LoVo (cell line): ENCODE measurements around the gene TDRD10.
A peak's percentile ranks its signal among the peaks of the same experiment; 100 is the strongest.
"Not testable (repeated sequence)": the region's sequence is repeated elsewhere in the genome, so short reads cannot be mapped to it uniquely, and the experiment has no call there.

ENCODE experiments used
- DNase-seq: peaks from one replicate; pipeline ENCODE4 v3.0.0-alpha.2; 2016; ENCODE audit warnings: low spot score

Gene TDRD10

DNA sequence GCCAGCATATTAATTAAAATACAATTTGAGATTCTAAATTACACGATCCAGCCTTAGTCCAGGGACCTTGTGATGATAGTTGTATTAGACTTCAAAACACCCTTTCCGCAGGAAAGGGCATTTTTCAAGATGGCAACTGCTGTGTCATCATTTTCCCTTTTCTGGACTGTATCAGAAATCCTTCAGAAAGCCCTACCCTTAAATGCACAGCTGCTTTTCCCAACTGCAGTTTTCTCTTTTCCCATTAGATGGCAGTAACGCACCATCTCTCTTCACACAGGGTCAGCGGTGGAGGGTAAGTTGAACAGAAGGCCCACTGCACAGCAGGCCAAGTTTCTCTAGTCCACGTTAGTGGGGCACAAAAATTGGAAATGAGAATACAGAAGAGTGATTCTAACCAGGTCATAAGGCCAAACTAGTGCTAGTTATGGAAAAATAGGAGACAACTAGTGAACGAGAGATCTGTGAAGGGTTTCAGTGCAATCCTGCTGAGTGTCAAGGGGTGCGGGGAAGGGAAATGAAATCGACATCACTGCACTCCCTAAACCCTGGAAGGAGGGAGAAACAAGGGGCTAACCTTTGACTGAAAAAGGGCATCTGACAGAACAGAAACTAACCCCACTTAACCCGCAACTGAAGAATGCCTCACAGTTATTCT, 22.1 kb upstream of the TDRD10 start:
- peak; percentile 77 for DNase-seq

DNA sequence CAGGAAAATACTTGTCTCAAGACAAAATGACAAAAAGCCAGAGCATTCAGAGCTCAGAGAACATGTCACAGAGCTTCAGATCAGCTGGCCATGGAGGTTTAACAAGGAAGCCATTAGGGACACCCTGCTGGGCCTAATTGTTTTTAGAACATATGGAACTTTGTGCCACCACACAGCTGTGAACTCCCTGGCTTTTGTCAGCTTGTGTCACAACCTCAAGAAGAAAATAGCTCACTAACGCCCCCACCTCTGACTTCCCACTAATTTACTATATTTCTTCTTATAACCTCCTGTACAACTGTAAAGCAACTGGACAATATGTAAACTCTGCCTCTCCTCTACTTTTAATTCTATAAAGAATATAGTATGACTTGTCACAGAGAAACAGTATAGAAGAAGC, 21.0 kb upstream of the TDRD10 start:
- DNase-seq: no peak

DNA sequence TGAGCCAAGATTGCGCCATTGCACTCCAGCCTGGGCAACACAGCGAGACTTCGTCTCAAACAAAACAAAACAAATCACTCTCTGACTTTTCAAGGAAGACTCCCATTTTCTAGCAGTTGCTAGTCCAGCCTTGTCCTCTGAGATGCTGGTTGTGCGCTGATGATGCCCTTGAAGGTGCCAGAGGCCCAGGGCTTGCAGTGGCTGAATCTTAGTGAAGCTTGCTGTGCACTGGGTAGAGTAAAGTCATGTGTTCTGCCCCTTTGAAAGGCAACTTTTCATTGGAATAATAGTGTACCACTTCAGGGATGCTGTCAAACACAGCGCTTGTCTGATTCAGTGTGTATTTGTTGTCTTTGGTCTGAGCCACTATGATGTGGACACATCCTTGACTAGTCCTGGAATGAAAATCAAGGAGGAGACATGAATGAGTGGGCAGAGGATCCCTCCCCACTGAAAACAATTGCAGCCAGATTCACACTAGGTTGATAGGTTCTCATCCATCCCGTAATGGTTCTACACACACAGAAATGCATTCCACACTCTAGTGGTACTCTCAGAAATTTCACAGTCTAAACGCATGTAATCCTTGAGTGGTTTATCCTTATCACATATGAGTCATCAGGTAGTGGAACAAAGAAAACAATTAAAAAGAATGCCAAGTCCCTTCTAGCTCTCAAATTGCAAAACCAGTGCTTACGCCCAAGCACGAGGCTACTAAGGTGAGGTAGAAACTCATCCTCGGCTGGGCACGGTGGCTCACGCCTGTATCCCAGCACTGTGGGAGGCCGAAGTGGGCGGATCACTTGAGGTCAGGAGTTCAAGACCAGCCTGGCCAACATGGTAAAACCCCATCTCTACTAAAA, 17.8 kb upstream of the TDRD10 start:
- peak; percentile 70 for DNase-seq

DNA sequence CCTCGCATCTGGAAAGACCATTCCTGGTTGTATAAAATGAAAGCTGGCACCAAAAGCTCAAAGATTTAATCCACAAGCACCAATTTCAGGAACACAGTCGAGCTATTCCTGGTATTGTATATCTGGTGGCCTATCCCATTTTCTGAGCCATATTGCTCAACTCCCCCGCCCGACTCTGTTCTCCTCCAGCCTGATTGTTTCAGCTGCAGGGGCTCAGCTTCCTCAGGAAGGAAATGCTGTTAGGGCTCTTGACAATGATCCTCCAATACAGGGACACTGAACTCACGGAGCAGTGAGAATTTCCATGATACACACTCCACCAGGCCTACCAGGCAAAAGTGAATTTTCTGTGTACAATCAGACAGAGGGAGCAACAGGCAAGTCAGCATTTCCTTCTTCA, 16.9 kb upstream of the TDRD10 start:
- DNase-seq: no peak

DNA sequence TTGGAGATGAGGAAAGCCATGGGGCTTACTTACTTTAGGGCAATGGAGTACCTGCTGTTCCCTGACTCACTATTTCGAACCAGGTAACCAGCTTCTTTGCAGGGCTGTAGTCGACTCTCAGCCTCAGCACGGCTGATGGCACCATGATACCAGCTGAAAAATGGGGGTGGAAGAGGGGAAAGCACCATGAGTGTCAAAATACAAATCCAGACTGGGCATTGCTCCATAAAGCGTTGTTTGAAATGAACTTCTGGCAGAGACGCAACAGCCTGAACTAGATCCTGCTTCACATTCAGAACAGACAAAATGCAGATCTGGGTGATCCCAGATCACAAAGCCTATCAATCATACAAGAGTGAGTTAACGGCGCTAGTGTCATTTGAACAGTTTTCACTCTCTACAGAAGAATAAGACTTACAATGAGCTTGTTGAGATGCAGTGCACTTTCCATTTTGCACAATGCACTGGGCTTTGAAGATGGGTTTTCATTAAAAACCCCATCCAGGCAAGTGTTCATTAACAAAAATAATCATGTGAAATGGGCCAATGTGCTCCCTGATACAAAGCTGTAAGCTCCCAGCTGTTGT, 16.0 kb upstream of the TDRD10 start:
- no peak for DNase-seq

DNA sequence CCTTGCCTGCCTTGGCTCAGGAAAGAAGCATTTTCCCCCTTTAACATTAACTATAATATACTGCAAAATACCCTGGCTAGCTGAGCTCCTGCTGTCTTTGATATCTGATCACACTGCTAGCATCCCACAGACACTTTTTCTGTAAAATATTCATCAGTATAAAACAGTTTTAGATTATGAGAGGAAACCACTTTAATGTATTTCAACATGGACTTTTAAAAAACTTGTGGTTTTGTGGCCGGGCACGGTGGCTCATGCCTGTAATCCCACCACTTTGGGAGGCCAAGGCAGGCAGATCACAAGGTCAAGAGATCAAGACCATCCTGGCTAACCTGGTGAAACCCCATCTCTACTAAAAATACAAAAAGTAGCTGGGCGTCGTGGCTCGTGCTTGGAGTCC, 15.3 kb upstream of the TDRD10 start:
- DNase-seq: not testable (repeated sequence)

DNA sequence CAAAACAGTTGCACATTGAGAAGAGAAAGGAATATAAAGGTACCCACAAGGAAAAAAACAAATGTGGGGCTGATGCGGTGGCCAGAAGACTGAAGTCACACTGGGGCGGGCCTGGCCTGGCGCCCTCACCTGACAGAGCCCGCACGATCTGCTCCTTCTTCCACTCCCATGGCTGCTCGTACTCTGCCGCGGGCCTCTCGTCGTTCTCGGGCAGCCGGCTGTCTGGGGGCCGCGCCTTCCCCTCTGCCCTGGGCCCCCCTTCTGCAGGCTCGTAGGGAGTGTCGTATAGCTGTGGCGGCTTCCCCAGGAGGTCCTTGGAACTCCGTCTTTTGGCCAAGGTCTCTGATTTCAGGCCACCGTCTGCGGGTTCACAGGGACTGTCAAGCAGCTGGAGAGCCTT, 13.1 kb upstream of the TDRD10 start:
- no peak for DNase-seq

DNA sequence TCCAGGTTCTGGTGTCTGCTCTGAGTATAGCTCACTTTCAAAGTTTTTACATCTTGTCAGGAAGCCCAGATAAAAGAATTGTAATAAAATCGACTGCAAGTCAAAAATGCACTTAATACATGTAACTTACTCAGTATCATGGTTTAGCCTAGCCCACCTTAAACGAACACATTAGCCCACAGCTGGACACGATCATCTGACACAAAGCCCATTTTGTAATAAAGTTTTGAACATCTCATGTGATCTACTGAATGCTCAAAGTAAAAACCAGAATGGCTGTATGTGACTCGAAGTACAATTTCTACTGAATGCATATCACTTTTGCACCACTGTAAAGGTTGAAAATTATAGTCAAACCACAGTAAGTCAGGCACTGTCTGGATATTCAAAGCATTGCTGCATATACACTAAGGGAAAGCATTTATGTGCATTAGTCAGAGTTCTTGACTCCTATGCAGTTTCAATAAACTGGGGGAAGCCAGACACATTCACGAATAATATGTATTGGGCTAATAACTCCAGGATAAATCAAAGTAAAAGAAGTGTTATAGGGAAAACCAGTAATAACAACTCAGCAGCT, 12.2 kb upstream of the TDRD10 start:
- DNase-seq: no peak

DNA sequence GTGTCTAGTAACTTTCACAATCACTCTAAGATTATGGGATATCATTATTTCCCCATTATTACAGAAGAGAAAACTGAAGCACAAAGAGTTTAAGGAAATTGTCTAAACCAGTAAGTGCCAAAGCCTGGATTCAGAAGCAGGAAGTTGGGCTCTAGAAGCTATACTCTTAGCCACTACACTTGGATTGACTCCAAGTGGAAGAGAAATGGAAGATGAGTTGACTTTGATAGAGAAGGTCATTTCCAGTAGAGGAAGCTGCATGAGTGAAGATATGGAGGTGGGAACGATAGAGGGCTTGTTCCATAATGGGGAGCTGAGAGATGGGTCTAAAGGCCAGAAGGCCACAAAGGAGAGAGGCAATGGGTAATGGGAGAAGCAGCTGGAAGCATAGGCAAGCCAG, 11.7 kb upstream of the TDRD10 start:
- no peak for DNase-seq

DNA sequence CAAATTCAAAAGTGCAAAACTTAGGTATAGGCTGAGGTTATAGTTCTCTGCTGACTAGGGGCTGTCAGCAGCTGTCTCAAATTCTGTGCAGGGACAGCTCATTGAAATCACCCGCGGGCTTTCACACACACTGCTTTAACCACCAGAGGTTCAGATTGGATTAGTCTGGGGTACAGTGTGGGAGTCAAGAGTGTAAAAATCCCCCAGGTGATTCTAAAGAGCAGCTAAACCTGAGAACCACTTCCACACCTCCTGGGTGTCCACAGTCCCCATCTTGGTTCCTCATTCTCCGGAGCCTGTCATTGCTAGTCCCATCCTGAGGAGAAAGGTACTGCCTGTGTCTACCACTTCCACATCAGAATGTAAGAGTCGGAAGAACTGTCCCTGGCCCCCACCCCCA, 9.9 kb upstream of the TDRD10 start:
- DNase-seq: no peak

DNA sequence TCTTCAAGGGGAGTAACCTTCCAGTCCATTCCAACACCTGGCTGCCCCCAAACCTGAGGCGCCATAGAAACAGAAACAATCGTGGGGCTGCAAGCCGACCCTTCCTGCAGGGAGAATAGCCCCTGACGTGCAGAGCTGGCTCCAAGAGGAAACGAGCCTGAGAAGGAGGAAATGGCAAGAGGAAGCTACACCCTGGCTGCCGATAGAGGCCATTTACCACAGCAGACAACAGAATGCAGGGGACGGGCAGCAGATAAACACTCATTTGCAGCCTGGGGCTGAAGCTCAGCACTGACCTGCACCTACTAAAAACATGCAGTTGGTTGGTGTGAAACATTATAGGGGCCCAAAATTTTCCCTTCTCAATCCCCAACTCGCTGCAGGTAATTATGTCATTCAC, 8.7 kb upstream of the TDRD10 start:
- DNase-seq: no peak

DNA sequence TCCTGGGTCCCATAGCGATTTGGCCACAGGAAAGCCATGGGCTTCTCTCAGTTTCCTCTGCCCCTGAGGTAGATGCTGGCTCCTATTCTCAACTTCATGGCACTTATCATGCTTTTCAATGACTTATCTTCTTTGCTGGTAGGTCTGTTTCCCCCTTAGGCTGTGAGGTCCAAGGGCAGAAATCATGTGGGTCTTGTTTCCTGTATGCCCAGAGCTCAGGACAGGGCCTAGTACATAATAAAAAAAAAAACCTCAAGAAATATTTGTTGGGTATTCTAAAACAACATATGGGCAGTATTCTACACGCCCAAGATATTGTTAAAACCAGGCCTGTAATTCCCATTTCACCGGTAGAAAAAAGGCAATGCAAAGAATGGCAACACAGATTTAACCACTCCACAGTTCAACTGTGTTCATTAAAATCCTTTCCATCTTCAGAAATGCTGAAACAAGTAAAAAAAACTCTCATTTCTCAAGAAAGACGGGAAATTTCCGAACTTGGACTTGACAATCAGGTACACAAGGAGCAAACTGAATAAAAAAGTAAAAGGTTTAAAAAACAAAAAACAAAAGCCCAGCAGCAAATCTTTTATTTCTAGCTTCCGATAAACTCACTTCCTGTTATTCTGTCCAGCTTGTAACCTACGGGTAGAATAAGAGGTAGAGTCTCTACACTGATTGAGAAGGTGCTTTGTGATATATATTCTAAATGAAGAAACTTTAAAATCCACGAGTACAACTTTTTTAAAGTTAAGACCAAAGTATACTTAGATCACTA, 6.3 kb upstream of the TDRD10 start:
- no peak for DNase-seq

DNA sequence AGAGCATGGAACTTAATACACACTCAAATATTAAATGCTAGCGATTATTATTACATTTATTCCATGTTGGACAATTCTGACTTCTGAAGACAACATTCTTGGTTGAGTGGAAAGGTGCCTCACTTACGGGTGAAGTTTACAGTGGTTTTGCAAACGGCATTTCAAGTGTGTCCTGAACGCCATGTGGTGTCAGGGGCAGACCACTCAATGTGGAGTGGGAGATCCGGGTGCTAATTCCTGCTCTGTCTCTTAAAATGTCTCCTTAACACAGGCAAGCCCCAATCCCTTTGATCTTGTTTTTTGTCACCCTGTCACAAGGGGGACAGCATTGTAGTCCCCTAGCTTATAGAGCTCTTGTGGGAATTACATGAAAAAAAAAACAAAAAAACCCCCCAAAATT, 5.6 kb upstream of the TDRD10 start:
- no peak for DNase-seq

DNA sequence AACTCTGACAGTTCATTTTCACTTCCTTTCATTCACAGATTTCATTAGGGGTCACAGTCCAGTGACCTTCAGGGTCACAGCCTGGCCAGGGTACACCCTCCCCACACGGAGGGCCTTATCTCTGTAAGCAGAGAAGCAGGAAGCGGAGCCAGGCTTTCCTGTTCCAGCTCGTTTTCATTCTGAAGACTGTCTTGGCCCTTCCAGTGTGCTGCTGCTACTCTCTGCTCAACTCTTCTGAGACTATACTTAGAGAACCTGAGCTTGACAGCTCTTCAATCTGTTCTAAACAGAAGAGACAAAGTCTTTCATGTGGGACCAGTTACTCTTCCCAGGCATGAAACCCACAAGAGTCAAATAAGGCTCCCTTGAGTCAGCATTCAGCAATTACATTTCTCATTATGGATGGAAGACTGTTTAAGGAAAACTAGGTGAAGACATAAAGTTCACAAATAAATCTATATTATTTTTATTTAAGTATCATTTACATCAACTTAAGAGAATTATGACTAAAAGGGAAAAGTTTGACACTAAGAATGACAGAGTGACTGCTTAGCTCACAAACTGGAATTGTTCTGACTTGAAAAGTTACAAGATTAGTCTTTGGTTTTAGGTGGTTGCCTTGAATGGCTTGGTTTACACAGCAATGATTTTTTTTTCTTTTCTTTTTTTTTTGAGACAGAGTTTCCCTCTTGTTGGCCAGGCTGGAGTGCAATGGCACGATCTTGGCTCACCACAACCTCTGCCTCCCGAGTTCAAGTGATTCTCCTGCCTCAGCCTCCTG, 4.8 kb upstream of the TDRD10 start:
- DNase-seq: no peak

DNA sequence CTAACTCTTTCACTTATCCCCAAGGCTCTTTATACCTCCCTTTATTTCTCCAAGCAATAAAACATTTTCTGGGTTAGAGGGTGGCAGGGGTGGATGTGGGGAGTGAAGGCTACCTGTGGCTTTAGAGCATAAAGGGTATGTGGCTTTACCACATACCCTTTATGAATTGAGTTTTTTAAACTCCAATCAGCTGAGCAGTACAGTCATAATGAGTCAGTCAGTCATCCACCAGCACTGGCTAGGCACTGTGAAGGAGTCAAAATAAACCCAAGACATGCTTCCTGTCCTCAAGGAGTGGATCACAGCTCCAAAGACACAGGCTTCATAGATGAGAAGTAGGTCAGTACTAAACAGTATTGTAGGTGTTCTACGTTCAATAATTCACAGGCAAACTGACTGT, 2.6 kb upstream of the TDRD10 start:
- DNase-seq: no peak

DNA sequence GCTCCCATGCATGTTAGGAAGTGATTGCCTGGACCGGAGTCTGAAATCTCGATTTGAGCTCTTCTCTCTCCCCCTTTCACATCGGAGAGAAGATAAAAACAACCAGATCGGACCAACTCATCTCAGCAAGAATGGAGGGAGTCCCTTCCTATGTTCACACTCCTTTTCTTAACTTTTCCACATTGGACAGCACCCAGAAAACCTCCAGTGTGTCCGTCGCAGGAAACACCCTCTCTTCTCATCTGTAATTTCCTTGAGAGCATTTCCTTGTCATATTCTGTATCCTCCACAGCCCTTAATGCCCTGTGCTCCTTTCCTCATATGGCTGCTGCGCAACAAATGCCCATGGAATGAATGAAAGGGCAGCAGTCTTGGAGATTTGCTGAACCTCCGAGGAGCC, 1.5 kb upstream of the TDRD10 start:
- no peak for DNase-seq

DNA sequence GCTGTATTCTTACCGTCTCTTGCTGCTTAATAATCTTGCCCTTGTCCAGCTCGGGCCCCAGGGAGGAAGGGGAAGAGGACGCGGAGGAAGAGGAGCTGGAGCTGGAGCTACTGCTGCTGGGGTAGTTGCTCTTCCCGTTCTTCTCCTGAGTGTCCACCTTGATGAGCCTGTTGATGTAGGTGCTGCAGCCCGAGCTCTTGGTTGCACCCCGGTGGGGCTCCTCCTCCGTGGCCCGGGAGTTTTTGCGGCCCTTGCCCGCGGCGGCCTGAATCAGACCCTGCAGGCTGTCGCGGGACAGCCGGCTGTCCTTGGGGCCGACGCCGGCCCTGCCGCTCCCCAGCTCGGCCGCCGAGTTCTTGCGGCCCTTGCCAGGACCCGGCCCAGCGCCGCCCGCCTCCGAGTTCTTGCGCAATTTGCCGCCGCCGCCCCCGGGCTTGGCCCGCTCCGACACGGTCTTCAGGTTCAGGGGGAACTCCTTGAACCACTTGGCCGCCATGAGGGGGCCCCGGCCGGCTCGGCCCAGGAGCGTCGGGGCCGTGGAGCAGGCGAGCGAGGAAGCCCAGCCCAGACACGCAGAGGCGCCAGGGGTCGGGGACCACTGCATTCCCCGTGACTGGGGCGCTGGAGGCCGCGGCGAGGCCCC, 475 bp upstream of the TDRD10 start:
- DNase-seq: no peak

DNA sequence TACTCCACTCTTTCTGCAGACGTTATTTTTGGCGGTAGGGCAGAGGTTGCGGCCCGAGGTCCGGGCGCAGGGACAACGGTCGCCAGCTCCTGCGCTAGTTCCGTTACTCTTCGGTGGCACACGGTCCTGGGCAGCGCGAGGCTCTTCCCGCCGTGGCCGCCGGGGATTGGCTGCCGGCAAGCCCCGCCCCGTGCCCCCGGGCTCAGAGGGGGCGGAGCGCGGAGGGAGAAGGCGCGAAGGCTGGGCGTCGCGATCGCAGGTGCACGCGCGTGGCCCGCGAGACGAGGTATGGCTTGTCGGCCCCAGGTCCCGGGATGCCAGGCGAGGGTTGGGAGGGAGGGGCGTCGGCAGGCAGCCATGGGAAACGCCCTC, 711 bp downstream of the TDRD10 start:
- DNase-seq: no peak

DNA sequence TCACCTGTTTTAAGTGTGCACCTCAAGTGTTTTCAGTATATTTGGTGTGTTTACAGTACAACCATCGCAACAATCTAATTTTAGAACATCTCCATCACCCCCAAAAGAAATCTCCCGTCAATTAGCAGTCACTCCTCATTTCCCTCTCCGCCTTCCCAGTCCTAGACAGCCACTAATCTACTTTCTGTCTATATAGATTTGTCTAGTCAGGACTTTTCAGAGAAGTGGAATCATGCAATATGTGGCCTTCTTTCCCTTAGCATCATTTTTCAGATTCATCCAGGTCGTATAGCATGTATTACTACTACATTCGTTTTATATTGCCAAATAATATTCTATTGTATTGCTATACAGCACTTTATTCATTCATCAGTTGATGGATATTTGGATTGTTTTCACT, 1.9 kb downstream of the TDRD10 start:
- DNase-seq: no peak

DNA sequence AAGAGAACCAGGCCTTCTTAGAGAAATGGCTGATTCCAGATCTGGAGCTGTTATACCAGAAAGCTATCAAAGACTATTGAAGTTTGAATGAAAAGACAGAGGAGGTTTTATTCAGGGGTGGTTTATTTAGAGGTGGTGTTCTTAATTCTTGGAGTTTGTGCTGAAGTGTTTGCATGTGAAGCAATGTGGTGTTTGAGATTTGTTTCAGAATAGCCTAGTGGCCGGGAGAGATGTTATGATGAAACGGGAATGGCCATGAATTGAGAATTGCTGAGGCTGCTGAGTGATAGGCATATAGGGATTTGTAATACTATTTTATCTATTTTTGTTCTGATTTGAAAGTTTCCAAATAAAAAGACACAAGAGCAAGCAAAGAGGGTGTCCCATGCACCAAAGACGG, 10.7 kb downstream of the TDRD10 start:
- DNase-seq: no peak

DNA sequence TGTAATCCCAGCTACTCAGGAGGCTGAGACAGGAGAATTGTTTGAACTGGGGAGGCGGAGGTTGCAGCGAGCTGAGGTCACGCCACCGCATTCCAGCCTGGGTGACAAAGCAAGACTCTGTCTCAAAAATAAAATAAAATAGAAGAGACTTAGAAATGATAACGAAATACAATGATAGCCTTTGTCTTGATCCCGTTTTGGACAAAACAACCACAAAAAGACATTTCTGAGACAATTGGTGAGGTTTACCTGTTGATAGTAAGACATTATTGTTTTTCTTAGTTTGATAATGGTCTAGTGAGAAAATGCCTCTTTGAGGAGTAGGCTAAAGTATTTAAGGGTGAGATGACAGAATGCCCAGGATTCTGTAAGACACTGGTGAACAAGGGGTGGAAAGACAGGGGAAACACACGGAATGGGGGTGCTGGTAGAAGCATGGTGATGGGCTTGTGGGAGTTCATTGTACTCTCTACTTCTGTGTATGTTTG, 12.1 kb downstream of the TDRD10 start:
- no peak for DNase-seq
